SK-N-SH (cell line): ENCODE data around the gene NTM. TPM values are rescaled to one million over a fixed set of nuclear protein-coding genes. Genes with fewer than 3 reads are reported as not detected.

Source experiments
- CTCF ChIA-PET: fragments of 300-600, 350-600 bp; formaldehyde crosslinking; extraction: SDS; loops from one replicate; lab custom pipeline; 2021; lab: Yijun Ruan, JAX
- POLR2A ChIA-PET: fragments of 350-600 bp; sonication (Branson Sonifier 250); formaldehyde crosslinking; extraction: SDS; loops from one replicate; lab custom pipeline; 2020; ENCODE audit warnings: antibody characterized with exemption, inconsistent platforms; lab: Yijun Ruan, JAX
- DNase-seq: peaks from one replicate; pipeline ENCODE4 v3.0.0; 2012
- H2AFZ ChIP-seq: fragments of 200-600 bp; sonication (generic); 2 replicates; pipeline ENCODE4 v1.8.1; 2016; ENCODE audit warnings: antibody characterized with exemption, mild to moderate bottlenecking, low read depth
- H3F3A ChIP-seq: fragments of 200-600 bp; sonication (generic); replicated peaks from 2 replicates; pipeline ENCODE3; 2016; ENCODE audit warnings: antibody characterized with exemption, mild to moderate bottlenecking; ENCODE audit not compliant: insufficient read depth
- H3K27ac ChIP-seq, 2 experiments: fragments of 200-500 bp in 1 of 2; fragments of 200-600 bp in 1 of 2; sonication (Bioruptor generic) in 1 of 2; sonication (generic), shearing (Covaris generic) in 1 of 2; 2 replicates each; pipeline versions ENCODE4 v1.5.1 to v1.6.1; 2014 to 2016; ENCODE audit warnings: low read depth in 2 of 2, inconsistent platforms in 1 of 2, low read length in 1 of 2, mild to moderate bottlenecking in 1 of 2, mixed read lengths in 1 of 2
- H3K27me3 ChIP-seq: fragments of 200-600 bp; sonication (generic), shearing (Covaris generic); 2 replicates; pipeline ENCODE4 v1.6.1; 2016; ENCODE audit warnings: mixed run types; ENCODE audit not compliant: insufficient read depth
- H3K36me3 ChIP-seq, 2 experiments: fragments of 200-500 bp in 1 of 2; fragments of 200-600 bp in 1 of 2; sonication (Bioruptor generic) in 1 of 2; sonication (generic) in 1 of 2; replicated peaks in 1 of 2; 2 replicates each; pipeline versions ENCODE3 to v1.5.1; 2014 to 2016; ENCODE audit warnings: low read length in 1 of 2, mild to moderate bottlenecking in 1 of 2; ENCODE audit not compliant: insufficient read depth in 2 of 2, control insufficient read depth in 1 of 2
- H3K4me1 ChIP-seq, 2 experiments: fragments of 200-500 bp in 1 of 2; fragments of 200-600 bp in 1 of 2; sonication (Bioruptor generic) in 1 of 2; sonication (generic), shearing (Covaris generic) in 1 of 2; 2 replicates each; pipeline versions ENCODE4 v1.5.1 to v1.6.1; 2014 to 2016; ENCODE audit warnings: low read depth in 1 of 2, low read length in 1 of 2, mixed run types in 1 of 2; ENCODE audit not compliant: insufficient read depth in 2 of 2, control insufficient read depth in 1 of 2
- H3K4me2 ChIP-seq: fragments of 200-600 bp; sonication (generic), shearing (Covaris generic); 2 replicates; pipeline ENCODE4 v1.6.1; 2017; ENCODE audit warnings: mixed run types
- H3K4me3 ChIP-seq, 2 experiments: fragments of 200-500 bp in 1 of 2; fragments of 200-600 bp in 1 of 2; sonication (Bioruptor generic) in 1 of 2; sonication (generic), shearing (Covaris generic) in 1 of 2; 2 replicates each; pipeline versions ENCODE4 v1.5.1 to v1.8.1; 2014 to 2016; ENCODE audit warnings: low read depth in 2 of 2, inconsistent platforms in 1 of 2, low read length in 1 of 2, mild to moderate bottlenecking in 1 of 2, mixed read lengths in 1 of 2, moderate library complexity in 1 of 2
- H3K79me2 ChIP-seq: fragments of 200-600 bp; sonication (generic); 2 replicates; pipeline ENCODE4 v1.8.1; 2017; ENCODE audit warnings: mild to moderate bottlenecking; ENCODE audit not compliant: insufficient read depth
- H3K9ac ChIP-seq: fragments of 200-600 bp; sonication (generic); 2 replicates; pipeline ENCODE4 v1.6.1; 2017; ENCODE audit warnings: mixed run types
- H3K9me2 ChIP-seq: fragments of 200-600 bp; sonication (generic); 2 replicates; pipeline ENCODE4 v1.6.1; 2017; ENCODE audit warnings: mixed run types
- H3K9me3 ChIP-seq: fragments of 200-600 bp; sonication (generic); 2 replicates; pipeline ENCODE4 v1.6.1; 2017; ENCODE audit warnings: mixed run types, mild to moderate bottlenecking, moderate library complexity
- H4K20me1 ChIP-seq: fragments of 200-600 bp; sonication (generic); 2 replicates; pipeline ENCODE4 v1.6.1; 2017; ENCODE audit warnings: mild to moderate bottlenecking, mixed run types; ENCODE audit not compliant: insufficient read depth
- CTCF ChIP-seq: fragments of 200-600 bp; sonication (generic); IDR thresholded peaks from 2 replicates; pipeline ENCODE4 v1.6.1; 2017; ENCODE audit warnings: antibody characterized with exemption, mild to moderate bottlenecking, moderate library complexity
- ELF1 ChIP-seq: IDR thresholded peaks from 2 replicates; pipeline ENCODE4 v1.4.0; 2012
- EP300 ChIP-seq, 2 experiments: IDR thresholded peaks; 2 replicates each; pipeline versions ENCODE4 v1.4.0 to v1.6.1; 2012; ENCODE audit warnings: borderline replicate concordance in 1 of 2, low read depth in 1 of 2, low read length in 1 of 2
- EZH2phosphoT487 ChIP-seq: fragments of 200-600 bp; sonication (generic); IDR thresholded peaks from 2 replicates; pipeline ENCODE4 v1.6.1; 2017; ENCODE audit warnings: low read depth, mixed run types, mild to moderate bottlenecking, antibody characterized with exemption, moderate library complexity, borderline replicate concordance
- GABPA ChIP-seq: IDR thresholded peaks from 2 replicates; pipeline ENCODE4 v1.4.0; 2012; ENCODE audit warnings: low read depth, mild to moderate bottlenecking
- GATA2 ChIP-seq: sonication (generic); formaldehyde crosslinking; IDR thresholded peaks from 2 replicates; pipeline ENCODE4 v1.5.0; 2020; ENCODE audit warnings: mild to moderate bottlenecking, missing genetic modification reagents
- IRF3 ChIP-seq: fragments of 150-350 bp; IDR thresholded peaks from 2 replicates; pipeline ENCODE4 v1.6.1; 2016; ENCODE audit warnings: mild to moderate bottlenecking, low read depth, low read length
- JUND ChIP-seq: IDR thresholded peaks from 2 replicates; pipeline ENCODE4 v1.4.0; 2012
- RCOR1 ChIP-seq: fragments of 150-350 bp; IDR thresholded peaks from 2 replicates; pipeline ENCODE4 v1.6.1; 2017; ENCODE audit warnings: antibody characterized with exemption, low read length
- REST ChIP-seq: IDR thresholded peaks from 2 replicates; pipeline ENCODE4 v1.6.1; 2012; ENCODE audit warnings: mild to moderate bottlenecking, low read depth, low read length, moderate library complexity
- TCF12 ChIP-seq: IDR thresholded peaks from 2 replicates; pipeline ENCODE4 v1.4.0; 2012
- TEAD4 ChIP-seq: IDR thresholded peaks from 2 replicates; pipeline ENCODE4 v1.4.0; 2012; ENCODE audit warnings: mild to moderate bottlenecking, borderline replicate concordance; ENCODE audit not compliant: insufficient read depth
- USF2 ChIP-seq: fragments of 150-350 bp; IDR thresholded peaks from 2 replicates; pipeline ENCODE4 v1.6.1; 2017; ENCODE audit warnings: antibody characterized with exemption, low read length, low read depth, borderline replicate concordance
- WGBS: methylation state at CpG from one replicate; pipeline ENCODE4 v1.1.6; 2017; ENCODE audit warnings: low lambda C conversion rate; 5-methylcytosine and 5-hydroxymethylcytosine counted together
- polyA plus RNA-seq, 3 experiments: library from polyadenylated mRNA; depleted of rRNA; stranded (reverse); fragments of >200 nt; gene quantifications; 2 replicates each; pipeline ENCODE4 v1.2.3, GENCODE V29; 2012

NTM gene
- polyA plus RNA-seq, 1 of the 3 experiments (the other 2 are of a cell fraction) = 20.0 TPM

GRCh38 chr11:131868629-131869507 is 498.5 kb downstream of the NTM start:
- no peak overlapping the region for H3K9ac ChIP-seq
- 82% methylated on average over 18 of the region's 18 CpGs for WGBS
- no peak for TF ChIP-seq GATA2 (CRISPR knock-in tag)
- TF ChIP-seq EP300 (IDR thresholded peaks at IDR 0.05; ENCODE audit: borderline replicate concordance in 1 of 2, low read depth in 1 of 2, low read length in 1 of 2) = no peak
- no peak for TF ChIP-seq USF2
- TF ChIP-seq EZH2phosphoT487 = no peak
- TF ChIP-seq TEAD4 = no peak
- TF ChIP-seq IRF3 = no peak
- TF ChIP-seq JUND = no peak
- no peak for TF ChIP-seq CTCF
- no peak for TF ChIP-seq GABPA
- TF ChIP-seq ELF1 = no peak
- TF ChIP-seq RCOR1 = no peak
- TF ChIP-seq TCF12 = no peak
- TF ChIP-seq REST = no peak
- no peak overlapping the region for H2AFZ ChIP-seq
- H3K36me3 ChIP-seq = no peaks in the 10 kb centered on the region
- no peaks in the 10 kb centered on the region for H3K9me3 ChIP-seq
- H3K27ac ChIP-seq = no peak overlapping the region
- H3K9me2 ChIP-seq = no peaks in the 10 kb centered on the region
- H3K4me1 ChIP-seq = peaks cover 0 to 10% of the 10 kb centered on the region in 2 experiments; a peak in 2 of 4 replicates
- no peak overlapping the region for H3K4me2 ChIP-seq
- ChIA-PET POLR2A (no interaction called here), CTCF (interaction anchor here (0.5 to 7.1 kb wide), 43 partner anchors 7 to 1193 kb away, joined by 3 to 79 read pairs (median 5); no protein-coding TSS in a partner anchor)
- no peak for DNase-seq
- no peak overlapping the region for H3K4me3 ChIP-seq
- no peaks in the 10 kb centered on the region for H4K20me1 ChIP-seq
- H3K27me3 ChIP-seq = no peaks in the 10 kb centered on the region
- no peaks in the 10 kb centered on the region for H3K79me2 ChIP-seq
- H3F3A ChIP-seq = no peaks in the 10 kb centered on the region
